ENCODE measurements around the gene ATP1B4.
"Not testable (repeated sequence)": the region's sequence is repeated elsewhere in the genome, so short reads cannot be mapped to it uniquely, and the experiment has no call there.

ATP1B4 gene

GRCh38 chrX:120361764-120362305 lies at the start of gene ATP1B4:
ATP1B4 (plus strand) TSS chrX:120362089; CDS start chrX:120362169, 80 bp downstream.
- DNase-seq (ENCODE audit: low read depth): no peak

DNA sequence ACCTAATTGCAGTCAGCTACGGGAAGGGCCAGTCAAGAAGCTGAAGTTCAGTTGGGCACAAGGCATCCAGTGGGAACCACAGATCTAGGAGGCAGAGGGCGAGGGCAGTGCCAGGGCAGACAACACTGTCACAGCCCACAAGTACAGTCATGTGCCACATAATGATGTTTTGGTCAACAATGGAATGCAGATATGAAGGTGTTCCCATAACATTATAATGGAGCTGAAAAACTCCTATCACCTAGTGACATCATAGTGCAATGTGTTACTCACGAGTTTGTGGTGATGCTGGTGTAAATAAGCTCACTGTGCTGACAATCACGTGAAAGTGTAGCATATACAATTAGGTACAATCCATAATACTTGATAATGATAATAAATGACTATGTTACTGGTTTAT lies 46.1 kb upstream of the ATP1B4 start:
- no peak for DNase-seq (ENCODE audit: low read depth)

DNA sequence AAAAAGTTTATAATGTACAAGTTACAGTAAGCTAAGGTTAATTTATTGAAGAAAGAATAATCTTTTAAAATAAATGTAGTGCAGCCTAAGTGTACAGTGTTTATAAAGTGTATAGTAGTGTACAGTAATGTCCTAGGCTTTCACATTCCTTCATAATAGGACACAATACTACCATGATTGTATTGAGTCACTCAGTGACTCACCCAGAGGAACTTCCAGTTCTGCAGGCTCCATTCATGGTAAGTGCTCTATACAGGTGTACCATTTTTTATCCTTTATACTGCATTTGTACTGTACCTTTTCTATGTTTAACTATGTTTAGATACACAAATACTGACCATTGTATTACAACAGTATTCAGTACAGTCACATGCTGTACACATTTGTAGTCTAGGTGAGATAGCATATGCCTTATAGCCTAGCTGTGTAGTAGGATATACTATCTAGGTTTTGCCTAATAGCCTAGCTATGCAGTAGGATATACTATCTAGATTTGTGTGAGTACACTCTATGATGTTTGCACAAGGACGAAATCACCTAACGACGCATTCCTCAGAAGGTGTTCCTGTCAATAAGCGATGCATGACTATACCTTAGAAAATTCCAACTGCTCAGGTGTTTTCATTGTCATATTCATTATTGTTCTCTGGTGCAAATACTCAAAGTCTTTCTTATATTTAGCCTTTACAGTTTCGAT lies 45.2 kb upstream of the ATP1B4 start:
- no peak for DNase-seq (ENCODE audit: low read depth)

DNA sequence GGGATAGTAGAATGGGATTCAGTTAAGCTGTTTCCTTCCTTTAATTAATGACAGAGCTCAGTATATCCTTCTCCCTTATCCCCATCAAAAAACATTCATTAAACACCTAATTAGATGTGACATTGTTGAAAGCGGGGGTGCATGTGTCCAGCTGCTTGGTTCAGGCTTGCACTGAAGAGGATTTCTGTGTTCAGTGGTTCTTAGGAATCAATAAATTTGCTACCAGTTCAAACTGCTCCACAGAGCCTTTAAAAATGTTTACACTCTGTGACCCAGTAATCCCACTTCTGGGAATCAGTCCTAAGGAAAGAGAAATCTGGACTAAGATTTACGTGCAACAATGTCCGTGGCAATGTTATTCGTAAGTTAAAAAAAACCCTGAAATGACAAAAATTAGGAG lies 43.5 kb upstream of the ATP1B4 start:
- no peak for DNase-seq (ENCODE audit: low read depth)

GRCh38 chrX:120321520-120322281 lies 40.2 kb upstream of the ATP1B4 start:
- no peak for DNase-seq (ENCODE audit: low read depth)

- no peak for DNase-seq (ENCODE audit: low read depth)
Measured at GRCh38 chrX:120331116-120331515, 30.8 kb upstream of the ATP1B4 start.

DNA sequence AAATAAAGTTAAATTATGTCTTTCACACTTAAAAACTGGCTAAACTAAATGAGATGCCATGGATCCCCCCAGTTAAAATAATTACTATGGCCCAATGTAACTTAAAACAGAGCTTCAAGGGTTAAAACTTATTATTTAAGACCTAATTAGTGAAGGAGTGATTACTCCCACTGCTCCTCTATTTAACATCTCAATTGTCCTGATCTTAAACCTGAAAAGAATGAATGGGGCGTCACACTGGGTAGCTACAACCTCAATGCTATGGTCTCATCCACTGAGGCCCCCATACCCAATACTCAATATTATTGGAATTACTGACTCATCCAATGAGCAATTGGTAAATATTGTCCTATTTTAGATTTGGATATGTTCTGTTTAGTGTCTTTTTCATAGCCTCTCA lies 29.5 kb upstream of the ATP1B4 start:
- DNase-seq (ENCODE audit: low read depth): no peak

- DNase-seq (ENCODE audit: low read depth): no peak
Measured at GRCh38 chrX:120334151-120334550, 27.7 kb upstream of the ATP1B4 start.

DNA sequence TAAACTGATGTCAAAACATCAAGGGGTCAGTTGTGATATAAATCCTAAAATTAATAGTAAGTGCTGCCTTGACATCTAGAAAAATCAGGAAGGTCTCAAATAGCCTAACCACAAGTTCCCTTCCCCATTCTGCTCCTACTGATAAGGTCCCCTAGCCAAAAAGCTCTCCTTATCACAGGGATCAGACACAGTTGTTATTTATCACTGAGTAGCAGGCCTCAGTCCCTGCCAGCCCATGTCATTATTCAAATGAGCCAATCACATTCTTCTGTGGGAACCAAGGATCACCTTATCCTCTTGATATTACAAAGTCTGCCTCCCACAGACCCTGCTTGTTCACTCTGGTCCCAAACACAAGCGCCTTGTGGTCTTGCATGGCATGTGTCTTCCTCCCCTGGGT lies 27.3 kb upstream of the ATP1B4 start:
- no peak for DNase-seq (ENCODE audit: low read depth)

DNA sequence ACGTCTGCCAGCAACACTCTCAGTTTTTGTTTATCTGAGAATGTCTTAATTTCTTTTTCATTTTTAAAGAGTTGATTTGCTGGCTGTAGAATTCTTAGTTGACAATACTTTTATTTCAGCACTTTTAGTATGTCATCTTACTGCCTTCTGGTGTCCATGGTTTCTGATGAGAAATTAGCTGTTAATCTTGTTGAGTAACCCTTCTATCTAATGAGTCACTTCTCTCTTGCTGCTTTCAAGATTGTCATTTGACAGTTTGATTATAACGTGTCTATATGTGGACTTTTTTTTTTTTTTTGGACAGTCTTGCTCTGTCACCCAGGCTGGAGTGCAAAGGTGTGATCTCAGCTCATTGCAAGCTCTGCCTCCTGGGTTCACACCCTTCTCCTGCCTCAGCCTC lies 26.6 kb upstream of the ATP1B4 start:
- DNase-seq (ENCODE audit: low read depth): no peak

- no peak for DNase-seq (ENCODE audit: low read depth)
Measured at GRCh38 chrX:120336899-120337298, 25.0 kb upstream of the ATP1B4 start.

DNA sequence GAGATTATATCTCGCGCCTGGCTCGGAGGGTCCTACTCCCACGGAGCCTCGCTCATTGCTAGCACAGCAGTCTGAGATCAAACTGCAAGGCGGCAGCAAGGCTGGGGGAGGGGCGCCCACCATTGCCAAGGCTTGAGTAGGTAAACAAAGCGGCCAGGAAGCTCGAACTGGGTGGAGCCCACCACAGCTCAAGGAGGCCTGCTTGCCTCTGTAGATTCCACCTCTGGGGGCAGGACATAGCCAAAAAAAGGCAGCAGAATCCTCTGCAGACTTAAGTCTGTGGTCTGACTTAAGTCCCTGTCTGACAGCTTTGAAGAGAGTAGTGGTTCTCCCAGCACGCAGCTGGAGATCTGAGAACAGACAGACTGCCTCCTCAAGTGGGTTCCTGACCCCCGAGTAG lies 17.3 kb upstream of the ATP1B4 start:
- DNase-seq (ENCODE audit: low read depth): not testable (repeated sequence)

DNA sequence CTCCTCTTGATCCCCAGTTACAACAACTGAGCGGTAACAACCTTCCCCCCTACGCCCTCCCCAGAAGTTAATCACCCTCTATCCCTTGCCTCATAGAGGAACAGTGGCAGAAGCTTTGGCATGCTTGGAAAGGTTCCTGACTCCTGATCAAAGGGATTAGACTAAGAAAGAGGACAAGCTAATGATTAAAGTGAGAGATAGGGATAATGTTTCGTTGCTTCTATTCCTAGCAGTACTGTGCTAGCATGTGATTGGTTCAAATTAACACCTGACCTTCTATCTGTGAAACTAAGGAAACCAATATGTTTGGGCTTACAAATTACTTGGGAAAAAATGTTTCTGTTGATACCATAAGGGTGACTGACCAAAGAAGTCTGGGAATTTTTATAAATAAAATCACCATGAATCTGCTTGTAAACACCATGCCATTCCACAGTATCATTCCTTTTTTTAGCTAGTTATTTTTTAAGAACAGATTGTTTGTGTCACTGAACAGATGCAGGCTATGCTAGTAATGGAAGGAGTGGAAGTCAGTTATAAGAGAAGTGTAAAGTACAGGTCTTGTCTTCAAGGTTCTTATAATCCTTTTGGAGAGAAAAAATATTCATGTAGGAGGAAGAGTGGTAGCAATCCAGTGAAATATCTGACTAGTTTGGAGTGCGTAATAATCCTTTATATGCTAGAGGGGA lies 11.3 kb upstream of the ATP1B4 start:
- no peak for DNase-seq (ENCODE audit: low read depth)

- DNase-seq (ENCODE audit: low read depth): no peak
Measured at GRCh38 chrX:120356084-120356483, 5.8 kb upstream of the ATP1B4 start.

DNA sequence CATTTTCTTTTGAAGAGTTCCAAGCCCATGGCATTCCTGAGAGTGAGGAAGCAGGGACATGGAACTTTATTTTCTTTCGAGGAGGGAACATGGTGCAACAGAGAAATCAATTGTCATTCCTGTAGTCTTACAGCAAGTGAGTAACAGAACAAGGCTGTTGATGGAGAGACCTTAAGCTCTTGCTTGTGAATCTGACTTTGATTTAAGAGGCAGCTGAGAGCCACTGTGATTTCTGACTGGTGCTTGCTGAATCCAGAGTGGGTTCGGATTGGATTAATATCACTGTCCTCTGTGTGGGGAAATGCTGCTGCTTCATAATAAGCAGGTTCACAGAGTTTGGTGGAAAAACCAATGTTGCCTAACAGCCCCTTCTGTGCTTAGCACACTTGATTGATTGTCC lies 4.7 kb upstream of the ATP1B4 start:
- no peak for DNase-seq (ENCODE audit: low read depth)

GRCh38 chrX:120358737-120359456 lies 3.0 kb upstream of the ATP1B4 start:
- no peak for DNase-seq (ENCODE audit: low read depth)

DNA sequence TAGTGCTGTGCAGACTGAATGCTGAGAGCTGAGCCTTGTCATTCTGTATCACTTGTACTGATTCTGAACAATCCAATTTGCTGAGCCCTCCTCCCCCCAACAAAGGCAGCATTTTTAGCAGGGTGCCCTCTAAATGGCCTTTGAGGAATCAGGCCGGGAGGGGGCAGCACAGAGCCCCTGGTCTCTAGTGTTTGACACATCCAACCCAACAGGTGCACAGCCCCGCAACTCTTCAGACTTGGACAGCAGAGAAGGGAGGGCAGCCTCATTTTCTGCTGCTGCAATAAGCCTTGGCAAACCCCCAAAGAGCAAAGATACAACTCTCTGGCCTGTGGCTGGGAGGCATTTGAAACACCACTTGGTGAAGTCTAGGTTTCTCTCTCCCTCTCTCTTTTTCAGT lies 3.4 kb downstream of the ATP1B4 start:
- peak; percentile 15 for DNase-seq (ENCODE audit: low read depth)

- no peak for DNase-seq (ENCODE audit: low read depth)
Measured at GRCh38 chrX:120365968-120366367, 4.1 kb downstream of the ATP1B4 start.

- DNase-seq (ENCODE audit: low read depth): no peak
Measured at GRCh38 chrX:120366794-120367193, 4.9 kb downstream of the ATP1B4 start.

GRCh38 chrX:120367402-120368109 lies 5.7 kb downstream of the ATP1B4 start:
- no peak for DNase-seq (ENCODE audit: low read depth)

- no peak for DNase-seq (ENCODE audit: low read depth)
Measured at GRCh38 chrX:120372667-120373370, 10.9 kb downstream of the ATP1B4 start.
